Skeletal muscle satellite cell (primary cell): Measurements from ENCODE around the gene DCTN3.

ENCODE experiments used
- H3K27me3 ChIP-seq: 2 replicates; pipeline ENCODE4 v1.7.0; 2013; ENCODE audit warnings: low read length; ENCODE audit not compliant: control insufficient read depth, insufficient read depth
- H3K36me3 ChIP-seq: 2 replicates; pipeline ENCODE4 v1.7.0; 2013; ENCODE audit warnings: mild to moderate bottlenecking, control low read depth, low read length; ENCODE audit not compliant: insufficient read depth
- H3K4me1 ChIP-seq: 2 replicates; pipeline ENCODE4 v1.7.0; 2013; ENCODE audit warnings: low read length; ENCODE audit not compliant: control insufficient read depth, insufficient read depth
- H3K4me2 ChIP-seq: 2 replicates; pipeline ENCODE4 v1.7.0; 2013; ENCODE audit warnings: mild to moderate bottlenecking, low read length
- H3K4me3 ChIP-seq: 2 replicates; pipeline ENCODE4 v1.7.0; 2013; ENCODE audit warnings: low read length
- H3K9ac ChIP-seq: 2 replicates; pipeline ENCODE4 v1.7.0; 2013; ENCODE audit warnings: mild to moderate bottlenecking, low read depth, low read length, moderate library complexity
- H3K9me3 ChIP-seq: replicated peaks from 2 replicates; pipeline ENCODE4 v1.7.0; 2013; ENCODE audit warnings: mild to moderate bottlenecking, control low read depth, low read length

The DCTN3 gene

GRCh38 chr9:34611811-34612787 lies 8.2 kb downstream of the DCTN3 start, which contains the start of gene RPP25L:
TSS of gene RPP25L (minus strand) at chr9:34612097. CDS start at chr9:34611296, 801 bp downstream.
- H3K4me3 ChIP-seq: peak within 1 kb of the TSS; percentile 90
- no peaks in the 10 kb centered on the region for H3K9me3 ChIP-seq
- H3K4me2 ChIP-seq: peak within 1 kb of the TSS; percentile 96
- peak within 1 kb of the TSS; percentile 96 for H3K9ac ChIP-seq
- H3K27me3 ChIP-seq: no peaks in the 10 kb centered on the region
- H3K4me1 ChIP-seq: peaks cover 21% of the 10 kb centered on the region
- H3K36me3 ChIP-seq: peaks cover 14% of the 10 kb centered on the region

- Histone ChIP-seq H3K9ac (peak overlapping the region; percentile 96), H3K36me3 (peaks cover 6% of the 10 kb centered on the region), H3K4me2 (peak overlapping the region; percentile 96), H3K9me3 (no peaks in the 10 kb centered on the region), H3K27me3 (no peaks in the 10 kb centered on the region), H3K4me1 (peaks cover 21% of the 10 kb centered on the region), H3K4me3 (peak overlapping the region; percentile 90)
These were observed 9.0 kb downstream of the DCTN3 start for GRCh38 chr9:34611251-34611810.

GRCh38 chr9:34610434-34611206 lies 9.7 kb downstream of the DCTN3 start:
- Histone ChIP-seq H3K4me3 (peak overlapping the region; percentile 90), H3K9ac (no peak overlapping the region)

GRCh38 chr9:34607331-34607730 lies 13.0 kb downstream of the DCTN3 start:
- Histone ChIP-seq H3K4me1 (peaks cover 13% of the 10 kb centered on the region), H3K27me3 (peaks cover 20% of the 10 kb centered on the region), H3K4me2 (no peak overlapping the region), H3K36me3 (no peaks in the 10 kb centered on the region), H3K9me3 (no peaks in the 10 kb centered on the region), H3K9ac (no peak overlapping the region), H3K4me3 (no peak overlapping the region)

More at GRCh38 chr9:34610434-34611206, 9.7 kb downstream of the DCTN3 start:
- Histone ChIP-seq H3K4me1 (peaks cover 21% of the 10 kb centered on the region), H3K36me3 (peaks cover 5% of the 10 kb centered on the region), H3K4me2 (peak overlapping the region; percentile 96), H3K9me3 (no peaks in the 10 kb centered on the region), H3K27me3 (peaks cover 4% of the 10 kb centered on the region)

GRCh38 chr9:34606905-34607304 lies 13.4 kb downstream of the DCTN3 start:
- peaks cover 10% of the 10 kb centered on the region for H3K4me1 ChIP-seq
- H3K4me3 ChIP-seq: no peak overlapping the region
- no peak overlapping the region for H3K9ac ChIP-seq
- H3K9me3 ChIP-seq: no peaks in the 10 kb centered on the region
- peaks cover 24% of the 10 kb centered on the region for H3K27me3 ChIP-seq
- H3K4me2 ChIP-seq: no peak overlapping the region
- no peaks in the 10 kb centered on the region for H3K36me3 ChIP-seq

GRCh38 chr9:34606190-34606589 lies 14.1 kb downstream of the DCTN3 start:
- Histone ChIP-seq H3K4me1 (peaks cover 8% of the 10 kb centered on the region), H3K9me3 (no peaks in the 10 kb centered on the region), H3K36me3 (no peaks in the 10 kb centered on the region), H3K27me3 (peaks cover 31% of the 10 kb centered on the region), H3K9ac (no peak overlapping the region), H3K4me2 (no peak overlapping the region), H3K4me3 (no peak overlapping the region)

GRCh38 chr9:34603610-34604231 lies 16.6 kb downstream of the DCTN3 start:
- Histone ChIP-seq H3K4me1 (no peaks in the 10 kb centered on the region), H3K4me2 (no peak overlapping the region), H3K9me3 (no peaks in the 10 kb centered on the region), H3K27me3 (peaks cover 53% of the 10 kb centered on the region), H3K36me3 (no peaks in the 10 kb centered on the region), H3K9ac (no peak overlapping the region), H3K4me3 (no peak overlapping the region)

- H3K27me3 ChIP-seq: peaks cover 59% of the 10 kb centered on the region
- H3K9me3 ChIP-seq: no peaks in the 10 kb centered on the region
- no peak overlapping the region for H3K9ac ChIP-seq
- H3K4me3 ChIP-seq: no peak overlapping the region
- no peaks in the 10 kb centered on the region for H3K4me1 ChIP-seq
- H3K4me2 ChIP-seq: no peak overlapping the region
- H3K36me3 ChIP-seq: no peaks in the 10 kb centered on the region
These were observed 18.2 kb downstream of the DCTN3 start for GRCh38 chr9:34601937-34602573.

GRCh38 chr9:34600908-34601307 lies 19.4 kb downstream of the DCTN3 start:
- no peaks in the 10 kb centered on the region for H3K36me3 ChIP-seq
- H3K4me1 ChIP-seq: no peaks in the 10 kb centered on the region
- H3K4me3 ChIP-seq: no peak overlapping the region
- no peaks in the 10 kb centered on the region for H3K9me3 ChIP-seq
- peaks cover 69% of the 10 kb centered on the region for H3K27me3 ChIP-seq
- H3K4me2 ChIP-seq: no peak overlapping the region
- H3K9ac ChIP-seq: no peak overlapping the region

- Histone ChIP-seq H3K4me3 (no peak overlapping the region), H3K9ac (no peak overlapping the region), H3K36me3 (no peaks in the 10 kb centered on the region), H3K4me1 (no peaks in the 10 kb centered on the region), H3K27me3 (peaks cover 66% of the 10 kb centered on the region), H3K4me2 (no peak overlapping the region), H3K9me3 (no peaks in the 10 kb centered on the region)
These were observed 20.7 kb downstream of the DCTN3 start for GRCh38 chr9:34599546-34599945.
